HEK293 (cell line): ENCODE measurements around the gene ATG2A.

Experiments
- CTCF ChIP-seq: fragments of 450-650 bp; formaldehyde crosslinking; IDR thresholded peaks from 2 replicates; pipeline ENCODE4 v1.5.1; 2016; ENCODE audit warnings: missing biosample characterization, missing genetic modification characterization
- HIC1 ChIP-seq: fragments of 450-650 bp; formaldehyde crosslinking; IDR thresholded peaks from 2 replicates; pipeline ENCODE4 v1.5.1; 2016; ENCODE audit warnings: missing biosample characterization, missing genetic modification characterization
- MEIS1 ChIP-seq: sonication (generic); formaldehyde crosslinking; IDR thresholded peaks from 2 replicates; pipeline ENCODE4 v1.8.1; 2022; ENCODE audit warnings: missing genetic modification reagents, mild to moderate bottlenecking, borderline replicate concordance
- PRDM10 ChIP-seq: fragments of 450-650 bp; formaldehyde crosslinking; IDR thresholded peaks from 2 replicates; pipeline ENCODE4 v1.5.1; 2016; ENCODE audit warnings: missing biosample characterization, missing genetic modification characterization
- ZBTB20 ChIP-seq: fragments of 450-650 bp; formaldehyde crosslinking; IDR thresholded peaks from 2 replicates; pipeline ENCODE4 v1.5.1; 2016; ENCODE audit warnings: missing biosample characterization, missing genetic modification characterization
- ZSCAN4 ChIP-seq: fragments of 450-650 bp; formaldehyde crosslinking; IDR thresholded peaks from 2 replicates; pipeline ENCODE4 v1.5.1; 2017; ENCODE audit warnings: missing biosample characterization, missing genetic modification characterization

- no peak for TF ChIP-seq PRDM10 (tag by site-specific recombination)
- no peak for TF ChIP-seq HIC1 (tag by site-specific recombination)
- TF ChIP-seq ZSCAN4 (tag by site-specific recombination): no peak
- TF ChIP-seq MEIS1 (CRISPR knock-in tag): no peak
- no peak for TF ChIP-seq ZBTB20 (tag by site-specific recombination)
- no peak for TF ChIP-seq CTCF (tag by site-specific recombination)
Observed at GRCh38 chr11:64893194-64894069, 23.6 kb downstream of the ATG2A start.
